Measurements from ENCODE around the gene TIMM17A.

The TIMM17A gene

DNA sequence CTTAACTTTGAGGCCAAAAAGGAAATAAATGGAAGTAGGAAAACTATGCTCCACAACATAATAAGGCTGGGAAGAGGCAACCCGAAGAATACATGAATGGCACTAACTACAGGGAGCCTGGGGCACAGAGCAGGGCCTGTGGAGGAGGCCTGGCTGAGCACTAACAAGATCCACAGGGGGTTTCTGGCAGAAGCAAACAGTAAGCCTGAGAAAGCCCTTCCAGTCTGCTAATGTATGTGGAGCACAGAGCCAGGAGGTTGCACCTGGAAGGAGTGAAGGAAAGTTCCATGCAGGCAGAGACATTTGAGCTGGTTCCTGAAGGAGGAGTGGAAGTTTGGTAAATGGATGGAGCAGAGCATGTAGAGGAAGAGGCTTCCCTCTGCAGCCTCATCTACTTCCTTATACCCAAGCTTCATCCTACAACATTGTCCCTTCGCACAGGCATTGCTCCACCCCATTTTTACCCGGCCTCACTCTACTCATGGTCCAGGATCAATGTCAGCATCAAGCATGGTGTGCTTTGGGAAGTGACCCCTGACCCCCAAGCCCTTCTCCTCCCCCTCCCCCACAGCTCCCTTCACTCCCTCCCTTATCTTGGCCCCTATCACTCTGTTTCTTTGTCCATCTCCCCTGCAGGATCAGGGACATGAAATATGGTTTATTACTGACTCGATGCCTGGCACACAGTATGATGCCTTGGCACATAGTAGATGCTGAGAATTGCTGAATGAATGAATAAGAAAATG lies 43.3 kb upstream of the TIMM17A start:
- H3K4me1 ChIP-seq (ENCODE audit: insufficient read depth, low read length) = no peaks in the 10 kb centered on the region
- no peaks in the 10 kb centered on the region for H3K36me3 ChIP-seq (ENCODE audit: insufficient read depth, low read length)
- no peak overlapping the region for H3K27ac ChIP-seq (ENCODE audit: low read length)
- H3K79me2 ChIP-seq (ENCODE audit: insufficient read depth, low read length) = no peaks in the 10 kb centered on the region
- no peaks in the 10 kb centered on the region for H3K9me3 ChIP-seq (ENCODE audit: insufficient read depth, low read length, severe bottlenecking)
- H3K9ac ChIP-seq (ENCODE audit: low read depth, low read length) = no peak overlapping the region
- no peak overlapping the region for H3K4me2 ChIP-seq (ENCODE audit: insufficient read depth, low read length)
- TF ChIP-seq, protein P1, sequence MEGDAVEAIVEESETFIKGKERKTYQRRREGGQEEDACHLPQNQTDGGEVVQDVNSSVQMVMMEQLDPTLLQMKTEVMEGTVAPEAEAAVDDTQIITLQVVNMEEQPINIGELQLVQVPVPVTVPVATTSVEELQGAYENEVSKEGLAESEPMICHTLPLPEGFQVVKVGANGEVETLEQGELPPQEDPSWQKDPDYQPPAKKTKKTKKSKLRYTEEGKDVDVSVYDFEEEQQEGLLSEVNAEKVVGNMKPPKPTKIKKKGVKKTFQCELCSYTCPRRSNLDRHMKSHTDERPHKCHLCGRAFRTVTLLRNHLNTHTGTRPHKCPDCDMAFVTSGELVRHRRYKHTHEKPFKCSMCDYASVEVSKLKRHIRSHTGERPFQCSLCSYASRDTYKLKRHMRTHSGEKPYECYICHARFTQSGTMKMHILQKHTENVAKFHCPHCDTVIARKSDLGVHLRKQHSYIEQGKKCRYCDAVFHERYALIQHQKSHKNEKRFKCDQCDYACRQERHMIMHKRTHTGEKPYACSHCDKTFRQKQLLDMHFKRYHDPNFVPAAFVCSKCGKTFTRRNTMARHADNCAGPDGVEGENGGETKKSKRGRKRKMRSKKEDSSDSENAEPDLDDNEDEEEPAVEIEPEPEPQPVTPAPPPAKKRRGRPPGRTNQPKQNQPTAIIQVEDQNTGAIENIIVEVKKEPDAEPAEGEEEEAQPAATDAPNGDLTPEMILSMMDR (IDR thresholded peaks at IDR 0.05; ENCODE audit: borderline replicate concordance, extremely low read depth, low read length, poor library complexity, severe bottlenecking) = no peak
- TF ChIP-seq EZH2 (IDR thresholded peaks at IDR 0.05; ENCODE audit: borderline replicate concordance, low read depth, low read length, severe bottlenecking) = no peak
- no peak for DNase-seq
- no peak overlapping the region; the same call in 1 of the 2 replicates for H2AFZ ChIP-seq (ENCODE audit: low read depth, low read length)
- no peak for ATAC-seq (ENCODE audit: insufficient read depth, low read depth)
- no peak overlapping the region for H3K4me3 ChIP-seq (ENCODE audit: low read depth in 1 of 2, low read length in 2 of 2)
- H3K27me3 ChIP-seq (ENCODE audit: insufficient read depth, low read length, poor library complexity) = peaks cover 29% of the 10 kb centered on the region
- peaks cover 6% of the 10 kb centered on the region for H4K20me1 ChIP-seq (ENCODE audit: insufficient read depth, low read length)

DNA sequence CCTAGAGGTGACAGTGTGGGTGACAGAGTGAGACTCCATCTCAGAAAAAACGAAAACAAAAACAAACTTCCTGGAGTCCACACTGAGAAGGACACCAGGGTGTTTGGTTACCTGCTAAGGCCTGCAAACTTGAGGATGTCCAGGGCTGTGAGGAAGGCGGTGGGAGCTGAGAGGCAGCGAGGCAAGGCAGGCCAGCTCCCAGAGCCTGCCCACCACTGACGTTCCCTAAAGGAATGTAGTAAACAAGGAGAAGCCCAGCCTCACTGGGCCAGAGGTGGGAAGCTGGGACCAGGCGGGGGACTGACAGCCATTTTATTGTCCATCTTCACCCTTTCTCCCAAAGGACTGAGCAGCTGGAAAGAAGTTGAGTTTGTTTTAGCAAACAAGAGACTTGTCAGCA lies 42.5 kb upstream of the TIMM17A start:
- Histone ChIP-seq H3K27me3 (ENCODE audit: insufficient read depth, low read length, poor library complexity) (peaks cover 29% of the 10 kb centered on the region), H3K36me3 (ENCODE audit: insufficient read depth, low read length) (no peaks in the 10 kb centered on the region), H3K4me3 (ENCODE audit: low read depth in 1 of 2, low read length in 2 of 2) (no peak overlapping the region), H3K79me2 (ENCODE audit: insufficient read depth, low read length) (no peaks in the 10 kb centered on the region), H3K4me1 (ENCODE audit: insufficient read depth, low read length) (no peaks in the 10 kb centered on the region), H2AFZ (ENCODE audit: low read depth, low read length) (no peak overlapping the region), H3K9me3 (ENCODE audit: insufficient read depth, low read length, severe bottlenecking) (no peaks in the 10 kb centered on the region), H3K27ac (ENCODE audit: low read length) (no peak overlapping the region), H3K9ac (ENCODE audit: low read depth, low read length) (no peak overlapping the region), H4K20me1 (ENCODE audit: insufficient read depth, low read length) (peaks cover 6% of the 10 kb centered on the region), H3K4me2 (ENCODE audit: insufficient read depth, low read length) (no peak overlapping the region)
- no peak for DNase-seq
- no peak for TF ChIP-seq EZH2 (IDR thresholded peaks at IDR 0.05; ENCODE audit: borderline replicate concordance, low read depth, low read length, severe bottlenecking)
- TF ChIP-seq, protein P1 (IDR thresholded peaks at IDR 0.05; ENCODE audit: borderline replicate concordance, extremely low read depth, low read length, poor library complexity, severe bottlenecking) = no peak
- no peak for ATAC-seq (ENCODE audit: insufficient read depth, low read depth)

DNA sequence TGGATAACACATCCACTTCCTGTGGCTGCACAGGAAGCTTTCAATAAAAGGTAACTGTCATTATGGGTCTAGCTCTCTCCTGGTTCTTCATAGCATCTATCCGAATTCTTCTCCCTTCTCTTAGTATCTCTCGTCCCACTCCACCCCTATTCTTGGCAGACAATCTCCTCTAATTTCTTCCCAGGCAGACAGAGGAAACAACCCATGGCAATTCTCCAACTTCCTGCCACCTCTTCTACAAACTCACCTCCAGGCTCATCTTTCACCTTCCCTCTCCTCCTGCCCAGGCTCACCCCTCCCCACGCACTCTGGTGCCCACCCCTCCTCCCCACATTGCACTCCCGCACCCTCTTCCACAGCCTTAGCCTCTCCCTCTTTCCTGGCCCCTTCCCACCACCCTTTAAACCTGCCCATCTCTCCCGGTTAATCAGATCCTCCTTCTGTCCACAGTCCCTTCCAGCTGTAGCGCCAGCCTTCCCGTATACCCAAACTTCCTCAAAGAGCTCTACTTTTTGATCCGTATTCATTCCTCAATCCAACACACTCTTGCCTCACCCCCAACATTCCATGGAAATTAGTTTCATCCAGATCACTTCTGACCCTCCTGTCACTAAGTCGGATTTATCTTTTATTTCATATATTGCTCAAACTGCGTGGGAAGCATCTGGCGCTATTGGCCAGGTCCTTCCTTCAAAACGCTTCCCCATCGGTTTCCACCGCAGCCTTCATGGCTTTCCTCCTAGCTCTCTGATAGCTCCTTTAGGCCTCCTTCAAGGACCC lies 40.7 kb upstream of the TIMM17A start:
- Histone ChIP-seq H3K9ac (ENCODE audit: low read depth, low read length) (no peak overlapping the region), H3K27me3 (ENCODE audit: insufficient read depth, low read length, poor library complexity) (peaks cover 27% of the 10 kb centered on the region), H3K36me3 (ENCODE audit: insufficient read depth, low read length) (no peaks in the 10 kb centered on the region), H2AFZ (ENCODE audit: low read depth, low read length) (no peak overlapping the region), H3K4me3 (ENCODE audit: low read depth in 1 of 2, low read length in 2 of 2) (no peak overlapping the region), H3K27ac (ENCODE audit: low read length) (no peak overlapping the region), H3K9me3 (ENCODE audit: insufficient read depth, low read length, severe bottlenecking) (no peaks in the 10 kb centered on the region), H3K4me2 (ENCODE audit: insufficient read depth, low read length) (no peak overlapping the region), H3K4me1 (ENCODE audit: insufficient read depth, low read length) (no peaks in the 10 kb centered on the region), H3K79me2 (ENCODE audit: insufficient read depth, low read length) (no peaks in the 10 kb centered on the region), H4K20me1 (ENCODE audit: insufficient read depth, low read length) (peaks cover 6% of the 10 kb centered on the region)
- DNase-seq (no peak), ATAC-seq (ENCODE audit: insufficient read depth, low read depth) (no peak)
- TF ChIP-seq, protein P1 (IDR thresholded peaks at IDR 0.05; ENCODE audit: borderline replicate concordance, extremely low read depth, low read length, poor library complexity, severe bottlenecking) = no peak
- no peak for TF ChIP-seq EZH2 (IDR thresholded peaks at IDR 0.05; ENCODE audit: borderline replicate concordance, low read depth, low read length, severe bottlenecking)
